22Rv1 (cell line): Measurements from ENCODE around the gene GINS2.

Source experiments
- CTCF ChIP-seq: fragments of 450-650 bp; IDR thresholded peaks from 2 replicates; pipeline ENCODE4 v1.5.1; 2017; ENCODE audit warnings: mild to moderate bottlenecking
- ZFX ChIP-seq: fragments of 450-650 bp; IDR thresholded peaks from 2 replicates; pipeline ENCODE4 v1.6.1; 2017; ENCODE audit warnings: antibody characterized with exemption, borderline replicate concordance

GRCh38 chr16:85658504-85659326, 30.0 kb downstream of the GINS2 start:
- TF ChIP-seq CTCF (no peak), ZFX (no peak)
